Right lung (tissue), 5 donors: ENCODE data around the gene PCBP4. TPM values are rescaled to one million over a fixed set of nuclear protein-coding genes. Genes with fewer than 3 reads are reported as not detected.

Experiments
- DNase-seq, 2 donors: peaks; one replicate each; pipeline ENCODE4 v3.0.0-alpha.2; 2013
- polyA plus RNA-seq, 5 donors: library from polyadenylated mRNA; unstranded; fragments of 120-200 nt; gene quantifications; one replicate each; pipeline versions ENCODE4 v1.2.1 to v1.2.3, GENCODE V29; 2013; ENCODE audit warnings: inconsistent platforms in 1 of 5, low replicate concordance in 1 of 5; ENCODE audit not compliant: insufficient read length in 5 of 5, insufficient read depth in 1 of 5

PCBP4 gene
- polyA plus RNA-seq, 5 donors, result 35.7 to 67.3 (median 47.7) TPM

DNA sequence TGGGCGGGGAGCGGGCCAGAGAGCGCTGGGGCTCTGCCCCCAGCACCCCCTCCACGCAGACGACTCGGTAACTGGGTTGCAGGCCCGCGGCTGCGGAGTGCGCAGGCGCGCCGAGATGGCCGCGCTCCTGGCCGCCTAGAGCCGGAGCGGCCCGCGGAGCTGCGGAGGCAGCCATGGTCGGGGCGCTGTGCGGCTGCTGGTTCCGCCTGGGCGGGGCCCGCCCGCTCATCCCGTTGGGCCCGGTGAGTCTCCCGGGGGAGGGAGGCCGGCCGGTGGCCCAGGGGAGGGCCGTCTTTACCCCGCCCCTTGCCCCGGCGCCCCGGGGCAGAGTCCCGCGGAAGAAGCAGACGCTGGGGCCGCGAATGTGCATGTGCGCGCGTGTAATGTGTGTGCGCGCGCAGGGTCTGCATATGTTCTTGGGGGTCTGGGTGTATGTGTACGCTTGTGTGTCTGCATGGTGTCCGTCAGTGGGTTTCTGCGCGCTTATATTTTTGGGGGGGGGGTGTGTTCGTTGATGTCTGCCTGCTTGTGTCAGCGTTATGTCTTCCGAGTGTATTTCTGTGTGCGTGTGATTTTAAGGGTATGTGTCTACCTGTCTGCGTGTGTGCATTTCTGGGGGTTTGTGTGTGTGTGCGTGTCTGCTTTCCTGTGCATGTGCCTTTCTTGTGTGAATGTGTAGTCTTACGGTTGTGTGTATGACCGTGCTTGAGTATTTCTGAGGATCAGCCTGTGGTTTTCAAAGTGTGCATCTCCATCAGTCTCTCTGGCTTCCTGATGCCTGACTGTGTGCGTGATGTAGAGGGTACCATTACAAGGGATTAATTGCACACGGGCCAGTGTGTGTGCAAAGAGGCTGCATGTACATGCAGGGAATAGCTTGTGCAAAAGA, 8.0 kb upstream of the PCBP4 start, which contains the start of gene ABHD14A:
TSS of gene ABHD14A (plus strand) at position 102 of the 889 bp plus-strand sequence. CDS start at position 174, 72 bp downstream.
- DNase-seq, result peak; percentile 61 to 67

DNA sequence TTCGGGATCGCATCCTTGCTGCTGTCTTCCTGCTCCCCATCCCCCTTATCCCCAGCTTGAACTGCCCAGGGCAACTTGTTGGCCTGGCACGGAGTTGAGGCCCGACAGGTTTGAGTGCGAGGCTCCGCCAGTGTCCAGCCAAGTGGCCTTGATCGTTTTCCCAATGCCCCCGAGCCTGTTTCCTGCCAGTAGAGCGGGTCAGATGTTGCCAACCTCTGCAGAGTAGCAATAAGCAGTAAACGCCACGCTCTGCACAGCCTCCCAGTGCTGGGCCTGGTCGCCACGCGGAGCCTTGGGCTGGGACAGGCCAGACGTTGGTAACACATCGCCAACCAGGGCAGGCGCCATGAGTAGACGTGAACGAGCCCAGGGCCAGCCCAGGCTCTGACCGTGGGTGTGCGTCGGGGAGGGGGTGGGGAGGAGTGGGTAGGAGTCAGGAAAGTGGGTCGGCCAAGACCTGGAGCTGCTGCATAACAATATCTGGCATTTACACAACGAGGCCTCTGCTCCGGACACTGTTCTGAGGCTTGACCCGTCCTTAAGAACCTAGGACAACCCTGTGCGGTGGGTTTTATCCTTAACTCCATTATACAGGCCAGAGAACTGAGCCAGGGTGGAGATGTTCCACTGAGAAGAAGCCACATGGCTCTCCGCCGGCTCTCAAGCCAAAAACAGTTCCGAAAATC, 7.2 kb upstream of the PCBP4 start:
- DNase-seq, result no peak

DNA sequence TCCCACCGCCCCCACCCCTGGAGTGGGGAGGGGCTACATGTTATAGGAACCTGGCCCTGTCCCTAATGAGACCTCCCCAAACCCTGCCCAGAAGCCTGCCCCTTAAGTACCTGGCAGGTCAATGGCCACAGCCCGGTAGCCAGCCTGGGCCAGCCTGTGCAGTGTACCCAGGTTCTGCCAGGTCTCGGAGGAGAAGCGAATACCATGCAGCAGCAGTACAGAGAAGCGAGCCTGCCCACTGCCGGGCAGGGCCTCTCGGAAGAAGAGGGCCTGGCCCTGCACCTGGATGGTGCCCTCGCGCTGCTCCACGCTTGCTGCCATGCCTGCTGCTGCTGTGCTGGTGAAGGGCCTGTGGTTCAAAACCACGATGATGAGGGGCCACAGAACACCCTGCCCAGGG, 4.1 kb upstream of the PCBP4 start:
- no peak for DNase-seq

DNA sequence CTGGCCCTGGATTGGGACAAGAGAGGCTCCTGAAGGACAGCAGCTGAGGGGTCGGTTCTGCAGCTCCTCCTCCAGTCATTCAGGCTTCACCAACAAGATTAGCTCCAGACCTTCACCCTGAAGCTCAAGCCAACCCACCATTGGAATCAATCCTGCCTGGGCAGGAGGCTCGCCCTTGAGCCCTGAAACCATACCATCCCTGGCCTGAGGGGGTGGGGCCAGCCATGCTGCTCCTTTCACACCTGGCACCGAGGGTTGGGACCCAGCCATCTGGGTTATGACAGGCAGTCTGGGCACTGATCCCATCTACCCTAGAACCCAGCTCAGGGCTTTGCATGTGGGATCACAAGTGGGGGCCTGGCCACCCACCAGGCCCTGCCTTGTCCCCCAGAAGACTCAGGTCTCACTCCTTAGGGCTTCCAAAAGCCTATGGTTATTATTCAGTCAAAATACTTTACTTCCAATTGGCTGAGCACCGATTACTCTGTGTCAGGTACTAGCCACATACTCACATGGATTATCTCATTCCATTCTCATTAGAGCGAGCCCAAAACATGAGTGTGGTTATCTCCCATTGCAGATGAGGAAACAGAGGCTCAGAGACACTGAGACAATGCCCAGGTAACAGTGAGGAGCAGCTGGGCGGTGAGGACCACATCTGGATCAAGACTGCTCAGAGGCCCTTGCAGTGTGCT, 3.5 kb upstream of the PCBP4 start:
- no peak for DNase-seq

DNA sequence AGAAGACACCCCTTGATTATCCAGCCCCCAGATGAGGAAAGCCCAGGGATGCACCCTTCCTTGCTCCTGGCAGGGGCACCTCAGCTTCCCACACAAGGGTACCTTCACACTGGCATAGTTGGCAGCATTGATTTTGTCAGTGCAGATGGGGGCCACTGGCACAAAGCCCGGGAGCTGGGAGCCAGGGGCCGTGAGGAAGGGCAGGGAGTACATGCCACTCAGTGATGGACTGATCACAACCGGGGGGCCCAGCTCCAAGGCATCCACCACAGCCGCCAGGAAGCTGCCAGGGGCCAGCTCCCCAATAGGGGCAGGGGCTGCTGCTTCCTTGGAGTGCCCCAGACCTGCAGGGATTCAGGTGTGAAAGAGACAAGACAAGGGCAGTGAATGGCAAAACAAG, 2.6 kb upstream of the PCBP4 start:
- DNase-seq, result no peak

DNA sequence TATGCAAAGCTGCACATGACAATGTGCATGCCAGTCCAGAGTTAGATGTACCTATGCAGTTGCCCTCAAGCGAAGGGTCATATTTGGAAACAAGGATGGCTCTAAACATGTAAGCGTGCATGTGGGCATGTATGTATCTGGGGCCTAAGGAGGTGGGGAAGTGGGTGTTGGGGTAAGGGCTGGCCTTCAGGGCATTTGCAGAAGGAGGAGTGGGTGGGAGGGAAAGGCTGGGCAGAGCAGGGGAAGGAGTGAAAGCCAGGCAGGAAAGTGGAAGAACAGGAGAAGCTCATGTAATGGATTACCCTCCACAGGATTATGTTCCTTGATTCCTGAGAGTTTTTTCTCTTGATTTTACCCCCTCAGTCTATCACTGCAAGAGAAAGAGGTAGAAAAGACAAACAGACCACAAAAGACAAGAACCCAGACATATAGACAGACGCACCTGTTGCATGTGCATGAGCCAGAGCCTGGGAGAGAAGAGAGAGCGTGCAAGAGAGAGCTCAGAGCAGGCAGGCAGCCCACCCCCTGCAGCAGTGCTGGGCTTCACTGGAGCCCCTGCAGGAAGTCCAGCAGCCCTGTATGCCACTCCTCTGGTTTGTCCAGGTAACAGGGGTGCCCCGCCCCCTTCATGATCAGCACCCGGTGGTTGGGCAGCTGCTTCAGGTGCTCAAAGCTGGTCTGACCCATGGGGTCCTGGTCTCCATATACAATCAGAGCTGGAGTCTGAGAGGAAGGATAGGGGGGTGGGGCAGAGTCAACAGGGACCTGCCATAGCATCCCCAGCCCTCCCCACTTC, 1.8 kb upstream of the PCBP4 start:
- DNase-seq, result no peak

- peak in 1 of 2 donors; percentile 21 for DNase-seq
These were observed 1.0 kb upstream of the PCBP4 start for GRCh38 chr3:51968170-51968775.

- DNase-seq, result no peak
These were observed 301 bp downstream of the PCBP4 start for GRCh38 chr3:51966922-51967383.

DNA sequence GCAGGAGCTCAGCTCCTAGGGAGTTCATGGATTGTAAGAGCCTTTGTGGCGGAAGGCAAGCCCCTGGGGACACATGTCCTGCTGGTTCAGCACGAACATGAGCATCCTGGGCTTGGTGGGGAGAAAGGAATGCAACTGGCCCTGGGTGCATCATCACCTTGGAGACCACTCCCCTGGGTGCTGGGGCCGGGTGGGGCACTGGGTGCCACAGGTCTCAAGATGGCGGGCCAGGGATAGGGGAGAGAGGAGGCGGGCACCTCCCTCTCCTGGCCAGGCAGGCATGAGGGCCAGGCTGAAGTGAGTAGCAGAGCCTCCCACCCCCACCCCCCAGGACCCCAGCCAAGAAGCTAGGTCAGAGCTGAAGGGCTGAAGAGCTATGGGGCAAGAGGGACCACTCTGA, 768 bp downstream of the PCBP4 start:
- no peak for DNase-seq

GRCh38 chr3:51966016-51966415, 1.2 kb downstream of the PCBP4 start:
- no peak for DNase-seq

DNA sequence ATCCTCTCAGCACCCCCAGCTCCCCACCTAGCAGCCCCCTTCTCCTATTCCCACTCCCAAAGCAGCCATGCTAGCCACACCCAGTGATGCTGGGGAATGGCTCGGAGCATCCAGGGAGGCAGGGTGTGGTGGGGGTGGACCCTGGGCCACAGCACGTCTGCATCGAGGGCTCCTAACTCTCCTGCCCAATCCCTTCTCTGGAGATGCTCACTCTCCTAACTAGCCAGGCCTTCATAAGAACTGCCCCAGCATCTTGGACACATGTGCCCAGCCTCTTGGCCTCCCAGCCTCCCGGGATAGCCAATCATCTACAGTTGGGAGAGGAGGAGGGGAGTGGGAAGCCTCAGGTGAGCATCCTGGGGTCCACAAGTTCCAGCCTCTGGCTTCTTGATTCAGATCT, 2.7 kb downstream of the PCBP4 start:
- no peak for DNase-seq

- DNase-seq, result no peak
These were observed 3.3 kb downstream of the PCBP4 start for GRCh38 chr3:51963951-51964451.

- DNase-seq, result no peak
These were observed 4.3 kb downstream of the PCBP4 start for GRCh38 chr3:51962854-51963530.

GRCh38 chr3:51961602-51962569, 5.4 kb downstream of the PCBP4 start:
- DNase-seq, result no peak

- DNase-seq, result no peak
These were observed 6.2 kb downstream of the PCBP4 start for GRCh38 chr3:51961011-51961410.

- DNase-seq, result no peak
These were observed 6.9 kb downstream of the PCBP4 start for GRCh38 chr3:51960386-51960785.

- DNase-seq, result no peak
These were observed 7.6 kb downstream of the PCBP4 start for GRCh38 chr3:51959651-51960050.

GRCh38 chr3:51958603-51959521, 8.4 kb downstream of the PCBP4 start:
- no peak for DNase-seq
